ENCODE measurements around the gene NECTIN1. TPM values are rescaled to one million over a fixed set of nuclear protein-coding genes. Genes with fewer than 3 reads are reported as not detected.

Gene NECTIN1
- total and polyA plus RNA-seq, 2 of the 13 experiments (the other 11 are each of a cell fraction or from before 2014, with no cell fraction given): 3.9 to 7.3 TPM

DNA sequence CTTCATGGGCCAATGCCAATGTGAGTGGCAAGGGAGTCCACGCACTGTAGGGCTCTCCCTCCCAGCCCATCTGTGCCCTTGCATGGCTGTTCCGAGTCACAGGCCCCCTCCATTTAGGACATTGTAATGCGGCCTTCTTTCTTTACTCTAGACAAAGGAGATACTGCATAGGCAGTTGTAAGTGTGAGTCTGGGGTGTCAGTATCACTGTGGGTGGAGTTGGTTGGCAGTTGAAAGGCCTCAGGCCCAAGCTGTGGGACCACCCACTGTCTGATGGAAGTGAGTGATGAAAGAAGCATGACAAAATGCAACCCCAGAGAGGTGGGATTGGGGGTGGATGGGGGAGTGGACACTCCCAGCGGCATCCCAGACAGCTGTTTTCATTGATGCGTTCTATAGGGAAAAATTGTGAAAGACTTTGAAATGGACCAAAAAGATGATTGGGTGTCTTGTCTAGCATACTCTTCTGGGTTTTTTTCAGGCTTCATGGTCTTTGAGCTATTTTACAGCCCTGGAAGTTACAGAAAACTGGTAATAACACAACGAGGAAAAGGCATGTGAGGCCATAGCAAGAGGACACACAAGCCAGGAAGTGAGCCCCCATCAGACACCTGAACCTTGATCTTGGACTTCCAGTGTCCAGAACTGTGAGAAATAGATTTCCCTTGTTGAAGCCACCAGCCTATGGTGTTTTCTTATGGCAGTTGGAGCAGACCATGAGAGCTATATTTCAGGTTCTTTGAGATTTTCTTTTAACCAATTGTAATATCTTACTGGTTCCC lies 114.6 kb downstream of the NECTIN1 start (continued):
- TF ChIP-seq, protein P1, sequence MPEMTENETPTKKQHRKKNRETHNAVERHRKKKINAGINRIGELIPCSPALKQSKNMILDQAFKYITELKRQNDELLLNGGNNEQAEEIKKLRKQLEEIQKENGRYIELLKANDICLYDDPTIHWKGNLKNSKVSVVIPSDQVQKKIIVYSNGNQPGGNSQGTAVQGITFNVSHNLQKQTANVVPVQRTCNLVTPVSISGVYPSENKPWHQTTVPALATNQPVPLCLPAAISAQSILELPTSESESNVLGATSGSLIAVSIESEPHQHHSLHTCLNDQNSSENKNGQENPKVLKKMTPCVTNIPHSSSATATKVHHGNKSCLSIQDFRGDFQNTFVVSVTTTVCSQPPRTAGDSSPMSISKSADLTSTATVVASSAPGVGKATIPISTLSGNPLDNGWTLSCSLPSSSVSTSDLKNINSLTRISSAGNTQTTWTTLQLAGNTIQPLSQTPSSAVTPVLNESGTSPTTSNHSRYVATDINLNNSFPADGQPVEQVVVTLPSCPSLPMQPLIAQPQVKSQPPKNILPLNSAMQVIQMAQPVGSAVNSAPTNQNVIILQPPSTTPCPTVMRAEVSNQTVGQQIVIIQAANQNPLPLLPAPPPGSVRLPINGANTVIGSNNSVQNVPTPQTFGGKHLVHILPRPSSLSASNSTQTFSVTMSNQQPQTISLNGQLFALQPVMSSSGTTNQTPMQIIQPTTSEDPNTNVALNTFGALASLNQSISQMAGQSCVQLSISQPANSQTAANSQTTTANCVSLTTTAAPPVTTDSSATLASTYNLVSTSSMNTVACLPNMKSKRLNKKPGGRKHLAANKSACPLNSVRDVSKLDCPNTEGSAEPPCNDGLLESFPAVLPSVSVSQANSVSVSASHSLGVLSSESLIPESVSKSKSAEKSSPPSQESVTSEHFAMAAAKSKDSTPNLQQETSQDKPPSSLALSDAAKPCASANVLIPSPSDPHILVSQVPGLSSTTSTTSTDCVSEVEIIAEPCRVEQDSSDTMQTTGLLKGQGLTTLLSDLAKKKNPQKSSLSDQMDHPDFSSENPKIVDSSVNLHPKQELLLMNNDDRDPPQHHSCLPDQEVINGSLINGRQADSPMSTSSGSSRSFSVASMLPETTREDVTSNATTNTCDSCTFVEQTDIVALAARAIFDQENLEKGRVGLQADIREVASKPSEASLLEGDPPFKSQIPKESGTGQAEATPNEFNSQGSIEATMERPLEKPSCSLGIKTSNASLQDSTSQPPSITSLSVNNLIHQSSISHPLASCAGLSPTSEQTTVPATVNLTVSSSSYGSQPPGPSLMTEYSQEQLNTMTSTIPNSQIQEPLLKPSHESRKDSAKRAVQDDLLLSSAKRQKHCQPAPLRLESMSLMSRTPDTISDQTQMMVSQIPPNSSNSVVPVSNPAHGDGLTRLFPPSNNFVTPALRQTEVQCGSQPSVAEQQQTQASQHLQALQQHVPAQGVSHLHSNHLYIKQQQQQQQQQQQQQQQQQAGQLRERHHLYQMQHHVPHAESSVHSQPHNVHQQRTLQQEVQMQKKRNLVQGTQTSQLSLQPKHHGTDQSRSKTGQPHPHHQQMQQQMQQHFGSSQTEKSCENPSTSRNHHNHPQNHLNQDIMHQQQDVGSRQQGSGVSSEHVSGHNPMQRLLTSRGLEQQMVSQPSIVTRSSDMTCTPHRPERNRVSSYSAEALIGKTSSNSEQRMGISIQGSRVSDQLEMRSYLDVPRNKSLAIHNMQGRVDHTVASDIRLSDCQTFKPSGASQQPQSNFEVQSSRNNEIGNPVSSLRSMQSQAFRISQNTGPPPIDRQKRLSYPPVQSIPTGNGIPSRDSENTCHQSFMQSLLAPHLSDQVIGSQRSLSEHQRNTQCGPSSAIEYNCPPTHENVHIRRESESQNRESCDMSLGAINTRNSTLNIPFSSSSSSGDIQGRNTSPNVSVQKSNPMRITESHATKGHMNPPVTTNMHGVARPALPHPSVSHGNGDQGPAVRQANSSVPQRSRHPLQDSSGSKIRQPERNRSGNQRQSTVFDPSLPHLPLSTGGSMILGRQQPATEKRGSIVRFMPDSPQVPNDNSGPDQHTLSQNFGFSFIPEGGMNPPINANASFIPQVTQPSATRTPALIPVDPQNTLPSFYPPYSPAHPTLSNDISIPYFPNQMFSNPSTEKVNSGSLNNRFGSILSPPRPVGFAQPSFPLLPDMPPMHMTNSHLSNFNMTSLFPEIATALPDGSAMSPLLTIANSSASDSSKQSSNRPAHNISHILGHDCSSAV (CRISPR knock-in tag; IDR thresholded peaks at IDR 0.05; ENCODE audit: borderline replicate concordance): no peak
- peak; percentile 54; the same call in 1 of the 2 replicates for TF ChIP-seq RARA (CRISPR knock-in tag; IDR thresholded peaks at IDR 0.05)
- TF ChIP-seq ZNF546 (CRISPR knock-in tag; conservative IDR thresholded peaks at IDR 0.05): no peak
- no peak for TF ChIP-seq ZNF121 (CRISPR knock-in tag; IDR thresholded peaks at IDR 0.05)
- no peak for TF ChIP-seq GABPA (IDR thresholded peaks at IDR 0.05; ENCODE audit: low read depth, low read length)
- TF ChIP-seq GABPA (CRISPR knock-in tag; IDR thresholded peaks at IDR 0.05; ENCODE audit: low read depth): peak; percentile 58
- TF ChIP-seq, protein P2, sequence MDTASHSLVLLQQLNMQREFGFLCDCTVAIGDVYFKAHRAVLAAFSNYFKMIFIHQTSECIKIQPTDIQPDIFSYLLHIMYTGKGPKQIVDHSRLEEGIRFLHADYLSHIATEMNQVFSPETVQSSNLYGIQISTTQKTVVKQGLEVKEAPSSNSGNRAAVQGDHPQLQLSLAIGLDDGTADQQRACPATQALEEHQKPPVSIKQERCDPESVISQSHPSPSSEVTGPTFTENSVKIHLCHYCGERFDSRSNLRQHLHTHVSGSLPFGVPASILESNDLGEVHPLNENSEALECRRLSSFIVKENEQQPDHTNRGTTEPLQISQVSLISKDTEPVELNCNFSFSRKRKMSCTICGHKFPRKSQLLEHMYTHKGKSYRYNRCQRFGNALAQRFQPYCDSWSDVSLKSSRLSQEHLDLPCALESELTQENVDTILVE (CRISPR knock-in tag; IDR thresholded peaks at IDR 0.05): no peak
- TF ChIP-seq TBP (CRISPR knock-in tag; IDR thresholded peaks at IDR 0.05): no peak
- no peak for TF ChIP-seq PHB2 (IDR thresholded peaks at IDR 0.05; ENCODE audit: partially characterized antibody)
- TF ChIP-seq, protein P3, sequence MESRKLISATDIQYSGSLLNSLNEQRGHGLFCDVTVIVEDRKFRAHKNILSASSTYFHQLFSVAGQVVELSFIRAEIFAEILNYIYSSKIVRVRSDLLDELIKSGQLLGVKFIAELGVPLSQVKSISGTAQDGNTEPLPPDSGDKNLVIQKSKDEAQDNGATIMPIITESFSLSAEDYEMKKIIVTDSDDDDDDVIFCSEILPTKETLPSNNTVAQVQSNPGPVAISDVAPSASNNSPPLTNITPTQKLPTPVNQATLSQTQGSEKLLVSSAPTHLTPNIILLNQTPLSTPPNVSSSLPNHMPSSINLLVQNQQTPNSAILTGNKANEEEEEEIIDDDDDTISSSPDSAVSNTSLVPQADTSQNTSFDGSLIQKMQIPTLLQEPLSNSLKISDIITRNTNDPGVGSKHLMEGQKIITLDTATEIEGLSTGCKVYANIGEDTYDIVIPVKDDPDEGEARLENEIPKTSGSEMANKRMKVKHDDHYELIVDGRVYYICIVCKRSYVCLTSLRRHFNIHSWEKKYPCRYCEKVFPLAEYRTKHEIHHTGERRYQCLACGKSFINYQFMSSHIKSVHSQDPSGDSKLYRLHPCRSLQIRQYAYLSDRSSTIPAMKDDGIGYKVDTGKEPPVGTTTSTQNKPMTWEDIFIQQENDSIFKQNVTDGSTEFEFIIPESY (CRISPR knock-in tag; IDR thresholded peaks at IDR 0.05): no peak
- no peak for TF ChIP-seq HNRNPLL (IDR thresholded peaks at IDR 0.05; ENCODE audit: low read depth, low read length, poor library complexity, severe bottlenecking)
- TF ChIP-seq ZNF703 (CRISPR knock-in tag; IDR thresholded peaks at IDR 0.05; ENCODE audit: borderline replicate concordance): no peak
- no peak for TF ChIP-seq ZNF589 (CRISPR knock-in tag; conservative IDR thresholded peaks at IDR 0.05)
- TF ChIP-seq ZNF850 (CRISPR knock-in tag; conservative IDR thresholded peaks at IDR 0.05): no peak
- TF ChIP-seq ELF3 (CRISPR knock-in tag; IDR thresholded peaks at IDR 0.05): peak; percentile 59
- TF ChIP-seq ETV5 (CRISPR knock-in tag; IDR thresholded peaks at IDR 0.05; ENCODE audit: borderline replicate concordance): peak; percentile 54; the same call in 1 of the 2 replicates
- TF ChIP-seq ZC3H13 (CRISPR knock-in tag; IDR thresholded peaks at IDR 0.05): no peak
- TF ChIP-seq ZNF354B (CRISPR knock-in tag; IDR thresholded peaks at IDR 0.05): no peak
- no peak for TF ChIP-seq ZSCAN21 (CRISPR knock-in tag; IDR thresholded peaks at IDR 0.05; ENCODE audit: borderline replicate concordance)

Data from HepG2 (cell line).